B cell (primary cell): Measurements from ENCODE around the gene ZNF655. TPM values are rescaled to one million over a fixed set of nuclear protein-coding genes. Genes with fewer than 3 reads are reported as not detected.
"Not testable (repeated sequence)": the region's sequence is repeated elsewhere in the genome, so short reads cannot be mapped to it uniquely, and the experiment has no call there.

Source experiments
- ATAC-seq: fragments of 200-7000 bp; cut with Tn5 transposase; one replicate; pipeline ENCODE4 v1.10.0; 2021; ENCODE audit warnings: low read depth, mild to moderate bottlenecking, moderate number of reproducible peaks, moderate library complexity
- CTCF ChIA-PET: fragments of 350-600 bp; sonication (Branson Sonifier 250); formaldehyde crosslinking; loops from one replicate; lab custom pipeline; 2021; ENCODE audit warnings: antibody characterized with exemption, inconsistent platforms; lab: Charles Lee
- POLR2A ChIA-PET: fragments of 350-600 bp; sonication (Branson Sonifier 250); formaldehyde crosslinking; loops from one replicate; lab custom pipeline; 2021; ENCODE audit warnings: antibody characterized with exemption; lab: Charles Lee
- DNase-seq: peaks from one replicate; pipeline ENCODE4 v3.0.0; 2013
- H2AFZ ChIP-seq: 2 replicates; pipeline ENCODE4 v1.6.1; 2012; ENCODE audit warnings: mild to moderate bottlenecking, low read depth, low read length; ENCODE audit not compliant: insufficient read depth, poor library complexity, severe bottlenecking
- H3K27ac ChIP-seq, 2 donors: 1 replicate in 1 of 2; 2 replicates in 1 of 2; pipeline ENCODE4 v1.5.1; 2012 to 2013; ENCODE audit warnings: low read length in 2 of 2, mild to moderate bottlenecking in 2 of 2, moderate library complexity in 1 of 2
- H3K27me3 ChIP-seq, 4 experiments: fragments of 200-600 bp in 1 of 4; sonication (generic) in 1 of 4; replicated peaks in 1 of 4; 1 replicate in 2 of 4; 2 replicates in 2 of 4; pipeline versions ENCODE4 v1.6.1 to v1.7.0; 2013 to 2016; ENCODE audit warnings: low read length in 3 of 4, mild to moderate bottlenecking in 2 of 4, mixed read lengths in 1 of 4, moderate library complexity in 1 of 4; ENCODE audit not compliant: insufficient read depth in 4 of 4, control insufficient read depth in 3 of 4; ENCODE audit errors: control extremely low read depth in 1 of 4
- H3K36me3 ChIP-seq, 2 experiments: replicated peaks in 1 of 2; 1 replicate in 1 of 2; 2 replicates in 1 of 2; pipeline versions ENCODE4 v1.6.1 to v1.7.1; 2013; ENCODE audit warnings: low read length in 1 of 2; ENCODE audit not compliant: insufficient read depth in 2 of 2, control insufficient read depth in 1 of 2; ENCODE audit errors: control extremely low read depth in 1 of 2, extremely low read depth in 1 of 2
- H3K4me1 ChIP-seq, 2 donors: fragments of 200-600 bp in 1 of 2; sonication (generic) in 1 of 2; 1 replicate in 1 of 2; 2 replicates in 1 of 2; pipeline versions ENCODE4 v1.5.1 to v1.6.1; 2013 to 2017; ENCODE audit warnings: low read length in 2 of 2; ENCODE audit not compliant: control insufficient read depth in 2 of 2, insufficient read depth in 2 of 2
- H3K4me2 ChIP-seq: replicated peaks from 2 replicates; pipeline ENCODE3; 2012; ENCODE audit warnings: mild to moderate bottlenecking, low read depth, low read length; ENCODE audit not compliant: poor library complexity, severe bottlenecking
- H3K4me3 ChIP-seq, 5 experiments: fragments of 200-600 bp in 1 of 5; sonication (generic) in 1 of 5; 1 replicate in 3 of 5; 2 replicates in 2 of 5; pipeline versions ENCODE4 v1.5.1 to v1.7.0; 2011 to 2016; ENCODE audit warnings: low read length in 4 of 5, mild to moderate bottlenecking in 4 of 5, low read depth in 2 of 5, control low read depth in 1 of 5, moderate library complexity in 1 of 5; ENCODE audit not compliant: insufficient read depth in 1 of 5; ENCODE audit errors: control extremely low read depth in 1 of 5, extremely low read depth in 1 of 5
- H3K79me2 ChIP-seq: fragments of 200-600 bp; sonication (generic); one replicate; pipeline ENCODE4 v1.6.0; 2016; ENCODE audit warnings: low read length; ENCODE audit not compliant: control insufficient read depth, insufficient read depth
- H3K9ac ChIP-seq: fragments of 200-600 bp; sonication (generic); 2 replicates; pipeline ENCODE4 v1.6.1; 2017; ENCODE audit warnings: mild to moderate bottlenecking, low read length, moderate library complexity
- H3K9me3 ChIP-seq, 3 donors: one replicate each; pipeline versions ENCODE4 v1.6.1 to v1.7.1; 2013; ENCODE audit warnings: low read length in 2 of 3; ENCODE audit not compliant: control insufficient read depth in 2 of 3, insufficient read depth in 1 of 3; ENCODE audit errors: control extremely low read depth in 1 of 3
- H4K20me1 ChIP-seq: 2 replicates; pipeline ENCODE4 v1.6.0; 2012; ENCODE audit warnings: mild to moderate bottlenecking, low read length; ENCODE audit not compliant: insufficient read depth, control insufficient read depth, poor library complexity, severe bottlenecking
- H3K27ac Mint-ChIP-seq: one replicate; pipeline ENCODE4 v1.8.0; 2021; ENCODE audit warnings: mixed read lengths
- H3K27me3 Mint-ChIP-seq: one replicate; pipeline ENCODE4 v1.8.0; 2021; ENCODE audit warnings: mixed read lengths
- H3K4me1 Mint-ChIP-seq: one replicate; pipeline ENCODE4 v1.8.0; 2021; ENCODE audit warnings: mixed read lengths
- H3K4me3 Mint-ChIP-seq: one replicate; pipeline ENCODE4 v1.8.0; 2021; ENCODE audit warnings: mixed read lengths
- H3K9me3 Mint-ChIP-seq: one replicate; pipeline ENCODE4 v1.8.0; 2022; ENCODE audit warnings: mixed read lengths; ENCODE audit not compliant: insufficient read depth
- EZH2 ChIP-seq: IDR thresholded peaks from 2 replicates; pipeline ENCODE4 v1.6.1; 2012; ENCODE audit warnings: borderline replicate concordance, low read depth, mild to moderate bottlenecking, moderate library complexity, low read length; ENCODE audit not compliant: insufficient read depth, poor library complexity, severe bottlenecking
- WGBS: methylation state at CpG from one replicate; pipeline ENCODE4 v1.1.5; 2013; ENCODE audit warnings: missing lambda C conversion rate; ENCODE audit not compliant: insufficient coverage; 5-methylcytosine and 5-hydroxymethylcytosine counted together
- intact Hi-C: fragments of 100-400 bp; cut with micrococcal nuclease; formaldehyde crosslinking; loops from one replicate; pipeline ENCODE4 v1.10.0; 2022
- polyA plus RNA-seq: library from polyadenylated mRNA; depleted of rRNA; stranded (reverse); fragments of >200 nt; gene quantifications from 2 replicates; pipeline ENCODE4 v1.2.3, GENCODE V29; 2012
- total RNA-seq, 2 donors: library from RNA; stranded (reverse); fragments of 120-200 nt in 1 of 2; gene quantifications; 1 replicate in 1 of 2; 2 replicates in 1 of 2; pipeline versions ENCODE4 v1.2.3 to v1.2.4, GENCODE V29; 2013 to 2022
- TF ChIP-seq, protein P1 (sequence below): fragments of 200-600 bp; IDR thresholded peaks from one replicate; pipeline ENCODE4 v1.8.0; 2022; ENCODE audit warnings: antibody characterized with exemption, mild to moderate bottlenecking

ZNF655 gene
- total and polyA plus RNA-seq, 2 donors (not counting 1 experiment from before 2014, with no cell fraction given) = 125 to 150 TPM

DNA sequence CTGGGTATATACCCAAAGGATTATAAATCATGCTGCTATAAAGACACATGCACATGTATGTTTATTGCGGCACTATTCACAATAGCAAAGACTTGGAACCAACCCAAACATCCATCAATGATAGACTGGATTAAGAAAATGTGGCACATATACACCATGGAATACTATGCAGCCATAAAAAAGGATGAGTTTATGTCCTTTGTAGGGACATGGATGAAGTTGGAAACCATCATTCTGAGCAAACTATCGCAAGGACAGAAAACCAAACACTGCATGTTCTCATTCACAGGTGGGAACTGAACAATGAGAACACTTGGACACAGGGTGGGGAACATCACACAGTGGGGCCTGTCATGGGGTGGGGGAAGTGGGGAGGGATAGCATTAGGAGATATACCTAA lies 8.9 kb upstream of the ZNF655 start:
- H3K27ac ChIP-seq, ATAC-seq, H3K9ac ChIP-seq, H3K27me3 Mint-ChIP-seq, H4K20me1 ChIP-seq, H3K4me3 ChIP-seq, H3K27me3 ChIP-seq, H3K9me3 ChIP-seq, H3K27ac Mint-ChIP-seq, POLR2A ChIA-PET, DNase-seq, H3K9me3 Mint-ChIP-seq, H3K4me2 ChIP-seq, H3K4me3 Mint-ChIP-seq, H3K36me3 ChIP-seq, intact Hi-C loops, H2AFZ ChIP-seq: not testable (repeated sequence)
- CTCF ChIA-PET = interaction anchor here (0.6 kb wide), 1 partner anchor 45 kb away, joined by 3 read pairs; the partner anchor contains the start of gene ZKSCAN5
- Histone ChIP-seq H3K79me2 (peaks cover 47% of the 10 kb centered on the region), H3K4me1 (peaks cover 13 to 18% of the 10 kb centered on the region in 2 donors)
- peaks cover 28% of the 10 kb centered on the region for H3K4me1 Mint-ChIP-seq
- no CpG with 5 or more reads among the region's 2 CpGs for WGBS

DNA sequence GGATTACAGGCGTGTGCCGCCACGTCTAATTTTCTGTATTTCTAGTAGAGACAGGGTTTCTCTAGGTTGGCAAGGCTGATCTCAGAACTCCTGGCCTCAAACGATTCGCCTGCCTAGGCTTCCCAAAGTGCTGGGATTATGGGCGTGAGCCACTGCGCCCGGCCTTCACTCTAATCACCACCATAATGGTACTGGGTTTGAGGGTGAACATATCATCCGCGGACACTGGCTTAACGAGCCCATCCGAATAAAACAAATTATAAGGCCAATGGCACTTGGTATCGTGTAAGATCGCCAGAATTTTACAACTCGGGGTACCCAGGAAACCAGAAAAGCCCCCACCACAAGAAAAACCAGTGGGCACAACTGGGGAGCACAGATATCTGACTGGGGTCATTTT lies 7.1 kb upstream of the ZNF655 start:
- H4K20me1 ChIP-seq = peaks cover 6% of the 10 kb centered on the region
- Mint-ChIP-seq H3K27me3 (no peaks in the 10 kb centered on the region), H3K4me1 (peaks cover 33% of the 10 kb centered on the region), H3K27ac (peak overlapping the region; percentile 86), H3K4me3 (peak overlapping the region; percentile 88), H3K9me3 (no peaks in the 10 kb centered on the region)
- peaks cover 64% of the 10 kb centered on the region for H3K79me2 ChIP-seq
- H3K4me3 ChIP-seq = peak overlapping the region; percentile 76 to 99 (median 97)
- no peak for DNase-seq
- intact Hi-C loops = loop anchor here (10.0 kb wide), 1 partner anchor 177 kb away; the partner anchor contains the start of gene ARPC1B
- WGBS = 13% methylated on average over 13 of the region's 15 CpGs
- H3K27me3 ChIP-seq = no peaks in the 10 kb centered on the region
- no peak for TF ChIP-seq EZH2
- TF ChIP-seq, protein P1, sequence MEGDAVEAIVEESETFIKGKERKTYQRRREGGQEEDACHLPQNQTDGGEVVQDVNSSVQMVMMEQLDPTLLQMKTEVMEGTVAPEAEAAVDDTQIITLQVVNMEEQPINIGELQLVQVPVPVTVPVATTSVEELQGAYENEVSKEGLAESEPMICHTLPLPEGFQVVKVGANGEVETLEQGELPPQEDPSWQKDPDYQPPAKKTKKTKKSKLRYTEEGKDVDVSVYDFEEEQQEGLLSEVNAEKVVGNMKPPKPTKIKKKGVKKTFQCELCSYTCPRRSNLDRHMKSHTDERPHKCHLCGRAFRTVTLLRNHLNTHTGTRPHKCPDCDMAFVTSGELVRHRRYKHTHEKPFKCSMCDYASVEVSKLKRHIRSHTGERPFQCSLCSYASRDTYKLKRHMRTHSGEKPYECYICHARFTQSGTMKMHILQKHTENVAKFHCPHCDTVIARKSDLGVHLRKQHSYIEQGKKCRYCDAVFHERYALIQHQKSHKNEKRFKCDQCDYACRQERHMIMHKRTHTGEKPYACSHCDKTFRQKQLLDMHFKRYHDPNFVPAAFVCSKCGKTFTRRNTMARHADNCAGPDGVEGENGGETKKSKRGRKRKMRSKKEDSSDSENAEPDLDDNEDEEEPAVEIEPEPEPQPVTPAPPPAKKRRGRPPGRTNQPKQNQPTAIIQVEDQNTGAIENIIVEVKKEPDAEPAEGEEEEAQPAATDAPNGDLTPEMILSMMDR = no peak
- no peak for ATAC-seq
- H3K4me2 ChIP-seq = peak overlapping the region; percentile 95
- H3K4me1 ChIP-seq = peaks cover 13 to 18% of the 10 kb centered on the region in 2 donors
- peaks cover 2 to 19% of the 10 kb centered on the region in 2 experiments for H3K36me3 ChIP-seq
- H2AFZ ChIP-seq = peak overlapping the region; percentile 100
- POLR2A ChIA-PET = interaction anchor here (0.8 to 1.1 kb wide), 2 partner anchors 51 to 58 kb away, joined by 3 to 4 read pairs; partner anchors contain the start of gene ZNF394
- H3K9me3 ChIP-seq = no peaks in the 10 kb centered on the region
- CTCF ChIA-PET = interaction anchor here (1.2 kb wide), 1 partner anchor 47 kb away, joined by 4 read pairs; the partner anchor contains the start of gene ZKSCAN5
- H3K27ac ChIP-seq = peak overlapping the region; percentile 74 to 95
- peak overlapping the region; percentile 99 for H3K9ac ChIP-seq
